OCI-LY3 (cell line): ENCODE data around the gene FAM3C.

Experiments used
- EZH2phosphoT487 ChIP-seq: fragments of 200-600 bp; shearing (Covaris generic); IDR thresholded peaks from 2 replicates; pipeline ENCODE4 v1.6.1; 2018; ENCODE audit warnings: antibody characterized with exemption, mixed run types, low read depth
- TF ChIP-seq, protein P1 (sequence below): fragments of 200-600, 300-600 bp; sonication (generic); IDR thresholded peaks from 2 replicates; pipeline ENCODE4 v1.5.1; 2014; ENCODE audit warnings: antibody characterized with exemption, low read length, low read depth

DNA sequence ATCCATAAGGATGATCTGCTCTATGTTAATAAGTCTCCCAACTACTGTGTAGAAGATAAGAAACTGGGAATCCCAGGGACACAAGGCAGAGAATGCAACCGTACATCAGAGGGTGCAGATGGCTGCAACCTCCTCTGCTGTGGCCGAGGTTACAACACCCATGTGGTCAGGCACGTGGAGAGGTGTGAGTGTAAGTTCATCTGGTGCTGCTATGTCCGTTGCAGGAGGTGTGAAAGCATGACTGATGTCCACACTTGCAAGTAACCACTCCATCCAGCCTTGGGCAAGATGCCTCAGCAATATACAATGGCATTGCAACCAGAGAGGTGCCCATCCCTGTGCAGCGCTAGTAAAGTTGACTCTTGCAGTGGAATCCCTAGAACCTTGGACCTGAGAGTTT lies 57.0 kb downstream of the FAM3C start:
- TF ChIP-seq, protein P1, sequence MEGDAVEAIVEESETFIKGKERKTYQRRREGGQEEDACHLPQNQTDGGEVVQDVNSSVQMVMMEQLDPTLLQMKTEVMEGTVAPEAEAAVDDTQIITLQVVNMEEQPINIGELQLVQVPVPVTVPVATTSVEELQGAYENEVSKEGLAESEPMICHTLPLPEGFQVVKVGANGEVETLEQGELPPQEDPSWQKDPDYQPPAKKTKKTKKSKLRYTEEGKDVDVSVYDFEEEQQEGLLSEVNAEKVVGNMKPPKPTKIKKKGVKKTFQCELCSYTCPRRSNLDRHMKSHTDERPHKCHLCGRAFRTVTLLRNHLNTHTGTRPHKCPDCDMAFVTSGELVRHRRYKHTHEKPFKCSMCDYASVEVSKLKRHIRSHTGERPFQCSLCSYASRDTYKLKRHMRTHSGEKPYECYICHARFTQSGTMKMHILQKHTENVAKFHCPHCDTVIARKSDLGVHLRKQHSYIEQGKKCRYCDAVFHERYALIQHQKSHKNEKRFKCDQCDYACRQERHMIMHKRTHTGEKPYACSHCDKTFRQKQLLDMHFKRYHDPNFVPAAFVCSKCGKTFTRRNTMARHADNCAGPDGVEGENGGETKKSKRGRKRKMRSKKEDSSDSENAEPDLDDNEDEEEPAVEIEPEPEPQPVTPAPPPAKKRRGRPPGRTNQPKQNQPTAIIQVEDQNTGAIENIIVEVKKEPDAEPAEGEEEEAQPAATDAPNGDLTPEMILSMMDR: no peak
- no peak for TF ChIP-seq EZH2phosphoT487
